Uterus (tissue), 4 donors: ENCODE results near the gene TXNDC5. TPM values are rescaled to one million over a fixed set of nuclear protein-coding genes. Genes with fewer than 3 reads are reported as not detected.
"Not testable (repeated sequence)": the region's sequence is repeated elsewhere in the genome, so short reads cannot be mapped to it uniquely, and the experiment has no call there.

Source experiments
- DNase-seq, 2 donors: peaks; one replicate each; pipeline ENCODE4 v3.0.0-alpha.2; 2019 to 2020
- H3K27ac ChIP-seq, 2 donors: fragments of 200-600 bp; sonication (generic); 1 replicate in 1 of 2; 2 replicates in 1 of 2; pipeline ENCODE4 v1.5.1; 2016 to 2018
- H3K27me3 ChIP-seq, 2 donors: fragments of 200-600 bp; sonication (generic); one replicate each; pipeline ENCODE4 v1.5.1; 2018 to 2019; ENCODE audit warnings: control low read depth in 1 of 2
- H3K36me3 ChIP-seq, 2 donors: fragments of 200-600 bp; sonication (generic); one replicate each; pipeline ENCODE4 v1.5.1; 2019; ENCODE audit warnings: control low read depth in 1 of 2
- H3K4me1 ChIP-seq, 2 donors: fragments of 200-600 bp; sonication (generic); one replicate each; pipeline ENCODE4 v1.5.1; 2018 to 2019; ENCODE audit warnings: control low read depth in 1 of 2
- H3K4me3 ChIP-seq, 2 donors: fragments of 200-600 bp; sonication (generic); 1 replicate in 1 of 2; 2 replicates in 1 of 2; pipeline ENCODE4 v1.5.1; 2018 to 2019; ENCODE audit warnings: mild to moderate bottlenecking in 1 of 2
- H3K9me3 ChIP-seq, 2 donors: fragments of 200-600 bp; sonication (generic); one replicate each; pipeline ENCODE4 v1.5.1; 2019; ENCODE audit warnings: control low read depth in 1 of 2
- POLR2A ChIP-seq, 2 donors: fragments of 450-650 bp; IDR thresholded peaks; one replicate each; pipeline ENCODE4 v1.6.1; 2016; ENCODE audit warnings: antibody characterized with exemption in 2 of 2, mild to moderate bottlenecking in 1 of 2, moderate library complexity in 1 of 2
- intact Hi-C: fragments of 100-400 bp; cut with DNase I; formaldehyde crosslinking; loops from one replicate; pipeline ENCODE4 v1.15.1; 2023; ENCODE audit warnings: low total_unique reads
- total RNA-seq, 4 donors: library from RNA; depleted of rRNA in 3 of 4; stranded (reverse); fragments of >200 nt in 3 of 4; gene quantifications; one replicate each; pipeline versions ENCODE4 v1.1.0 to v1.2.4, GENCODE V29; 2014 to 2023
- TF ChIP-seq, protein P1 (sequence below), 4 experiments: fragments of 200-600 bp in 2 of 4; fragments of 450-650 bp in 2 of 4; sonication (generic) in 2 of 4; IDR thresholded peaks; one replicate each; pipeline ENCODE4 v1.5.1; 2016 to 2019; ENCODE audit warnings: antibody characterized with exemption in 4 of 4, mild to moderate bottlenecking in 2 of 4, moderate library complexity in 1 of 4
- donor health status: DM: yes; HTN: yes; CAD: no.

TXNDC5 gene
- total RNA-seq, 4 donors from 2014 or later = 70.8 to 279 (median 104) TPM

DNA sequence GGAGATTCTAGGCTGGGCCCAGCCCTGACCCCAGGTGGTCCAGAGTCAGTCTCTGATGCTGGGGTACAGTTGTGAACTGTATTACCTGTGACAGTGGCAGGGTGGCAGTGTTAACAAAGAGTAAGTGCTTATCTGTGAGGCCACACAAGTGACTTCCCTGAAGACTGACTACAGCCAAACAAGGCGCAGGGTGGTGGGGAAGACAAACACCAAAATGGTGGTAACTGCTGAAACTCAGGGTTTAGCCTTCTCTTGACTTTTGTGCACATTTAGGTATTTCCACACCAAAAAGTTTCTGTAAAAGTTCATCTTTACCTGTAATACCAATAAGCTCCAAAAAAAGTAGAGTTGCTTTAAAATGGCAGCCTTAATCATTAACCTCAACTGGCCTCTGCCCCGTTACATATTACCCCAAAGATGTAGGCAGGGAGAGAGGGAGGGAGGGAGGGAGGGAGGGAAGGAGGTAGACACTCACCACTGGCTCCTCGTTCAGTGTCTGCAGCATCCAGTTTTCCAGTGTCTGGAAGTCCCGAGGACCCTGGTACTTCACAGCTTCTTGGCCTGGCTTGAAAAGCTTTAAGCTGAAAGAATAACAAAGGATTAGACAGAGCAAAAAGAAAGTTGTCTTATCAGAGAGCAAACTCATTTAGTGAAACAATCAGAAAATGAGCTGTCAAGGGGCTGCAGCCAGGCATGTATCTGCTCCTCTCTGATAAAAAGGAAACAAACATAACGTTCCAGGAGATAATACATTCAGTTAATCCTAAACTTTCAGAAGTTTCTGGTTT lies 11.3 kb downstream of the TXNDC5 start:
- intact Hi-C loops = no loop called here
- no peaks in the 10 kb centered on the region for H3K4me1 ChIP-seq
- H3K27ac ChIP-seq = no peak overlapping the region
- no peaks in the 10 kb centered on the region for H3K36me3 ChIP-seq
- H3K9me3 ChIP-seq = no peaks in the 10 kb centered on the region
- no peaks in the 10 kb centered on the region for H3K27me3 ChIP-seq
- TF ChIP-seq, protein P1, sequence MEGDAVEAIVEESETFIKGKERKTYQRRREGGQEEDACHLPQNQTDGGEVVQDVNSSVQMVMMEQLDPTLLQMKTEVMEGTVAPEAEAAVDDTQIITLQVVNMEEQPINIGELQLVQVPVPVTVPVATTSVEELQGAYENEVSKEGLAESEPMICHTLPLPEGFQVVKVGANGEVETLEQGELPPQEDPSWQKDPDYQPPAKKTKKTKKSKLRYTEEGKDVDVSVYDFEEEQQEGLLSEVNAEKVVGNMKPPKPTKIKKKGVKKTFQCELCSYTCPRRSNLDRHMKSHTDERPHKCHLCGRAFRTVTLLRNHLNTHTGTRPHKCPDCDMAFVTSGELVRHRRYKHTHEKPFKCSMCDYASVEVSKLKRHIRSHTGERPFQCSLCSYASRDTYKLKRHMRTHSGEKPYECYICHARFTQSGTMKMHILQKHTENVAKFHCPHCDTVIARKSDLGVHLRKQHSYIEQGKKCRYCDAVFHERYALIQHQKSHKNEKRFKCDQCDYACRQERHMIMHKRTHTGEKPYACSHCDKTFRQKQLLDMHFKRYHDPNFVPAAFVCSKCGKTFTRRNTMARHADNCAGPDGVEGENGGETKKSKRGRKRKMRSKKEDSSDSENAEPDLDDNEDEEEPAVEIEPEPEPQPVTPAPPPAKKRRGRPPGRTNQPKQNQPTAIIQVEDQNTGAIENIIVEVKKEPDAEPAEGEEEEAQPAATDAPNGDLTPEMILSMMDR (IDR thresholded peaks at IDR 0.05) = no peak
- TF ChIP-seq POLR2A (IDR thresholded peaks at IDR 0.05) = no peak
- no peak for DNase-seq
- H3K4me3 ChIP-seq = no peak overlapping the region

DNA sequence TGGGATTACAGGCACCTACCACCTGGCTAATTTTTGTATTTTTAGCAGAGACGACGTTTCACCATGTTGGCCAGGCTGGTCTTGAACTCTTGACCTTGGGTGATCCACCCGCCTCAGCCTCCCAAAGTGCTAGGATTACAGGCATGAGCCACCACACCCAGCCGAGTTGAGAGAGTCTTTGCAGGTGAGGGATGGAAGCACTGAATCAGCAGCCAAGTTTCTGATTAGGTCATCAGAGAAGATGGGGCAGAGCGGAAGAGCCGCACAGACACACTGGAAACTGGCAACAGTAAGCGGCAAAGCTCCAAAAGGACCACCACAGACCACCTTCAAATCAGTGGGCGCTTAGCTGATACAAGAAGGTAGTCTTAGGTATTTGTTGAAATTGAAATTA lies 12.4 kb downstream of the TXNDC5 start:
- H3K4me1 ChIP-seq, H3K9me3 ChIP-seq, H3K27me3 ChIP-seq, H3K4me3 ChIP-seq, DNase-seq, intact Hi-C loops, H3K36me3 ChIP-seq, H3K27ac ChIP-seq: not testable (repeated sequence)

DNA sequence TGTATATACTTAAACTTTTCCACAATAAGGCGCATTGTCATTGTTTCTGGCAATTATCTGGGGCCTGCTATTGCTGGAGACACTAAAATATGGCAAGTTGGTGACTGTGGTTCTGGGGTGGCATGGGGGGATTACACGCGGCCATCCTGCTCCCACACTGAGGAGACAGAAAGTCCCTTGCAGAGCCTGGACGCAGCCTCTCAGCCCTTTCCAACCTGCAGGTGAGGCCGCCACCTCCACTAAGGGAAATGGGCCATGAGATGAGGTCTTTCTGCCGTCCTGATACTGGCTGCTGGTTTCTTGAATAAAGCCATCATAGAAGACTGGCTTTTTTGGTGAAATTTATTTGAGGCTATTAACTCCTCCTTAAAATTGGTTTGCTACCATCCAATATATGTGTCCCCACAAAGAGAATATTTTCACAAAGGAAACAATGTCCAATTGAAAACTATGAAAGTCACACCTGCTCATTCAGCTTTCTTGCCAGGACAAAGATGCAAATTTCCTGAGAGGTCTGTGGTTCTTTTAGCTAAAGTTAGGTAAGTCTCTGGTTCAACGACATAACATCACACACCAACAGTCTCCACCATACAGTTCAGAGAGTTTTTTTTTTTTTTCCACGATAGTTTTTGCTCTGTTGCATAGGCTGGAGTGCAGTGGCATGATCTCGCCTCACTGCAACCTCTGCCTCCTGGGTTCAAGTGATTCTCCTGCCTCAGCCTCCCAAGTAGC lies 13.0 kb downstream of the TXNDC5 start:
- TF ChIP-seq POLR2A (IDR thresholded peaks at IDR 0.05) = no peak
- TF ChIP-seq, protein P1 (IDR thresholded peaks at IDR 0.05) = no peak
- Histone ChIP-seq H3K36me3 (no peaks in the 10 kb centered on the region), H3K27me3 (no peaks in the 10 kb centered on the region), H3K27ac (no peak overlapping the region), H3K4me3 (no peak overlapping the region), H3K9me3 (no peaks in the 10 kb centered on the region), H3K4me1 (no peaks in the 10 kb centered on the region)
- DNase-seq = no peak
- intact Hi-C loops = no loop called here

DNA sequence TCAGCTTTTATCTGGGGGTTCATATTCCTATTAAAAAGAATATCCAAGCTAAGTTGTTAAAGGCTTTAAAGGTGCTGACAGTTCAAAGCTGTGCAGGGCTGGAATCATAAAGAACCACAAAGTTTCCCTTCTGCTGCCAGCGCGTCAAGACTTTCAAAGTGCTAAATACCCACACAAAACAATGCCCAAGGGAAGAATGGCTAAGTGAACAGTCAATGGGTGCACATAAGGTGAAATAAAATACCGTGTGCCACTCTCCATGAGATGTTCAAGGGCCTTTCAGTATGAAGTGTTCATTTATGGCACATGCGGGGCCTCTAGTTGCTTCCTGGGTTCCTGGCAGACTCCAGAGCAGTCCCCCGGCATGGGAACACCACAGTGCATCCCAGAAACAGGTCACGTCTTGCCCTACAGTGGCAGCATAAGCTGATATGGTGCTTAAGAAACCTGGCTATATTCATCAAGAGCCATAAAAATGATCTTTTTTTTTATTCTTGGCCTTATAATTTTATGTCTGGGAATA lies 14.1 kb downstream of the TXNDC5 start:
- Histone ChIP-seq H3K4me3 (no peak overlapping the region), H3K9me3 (no peaks in the 10 kb centered on the region), H3K36me3 (no peaks in the 10 kb centered on the region), H3K27me3 (no peaks in the 10 kb centered on the region), H3K27ac (no peak overlapping the region), H3K4me1 (no peaks in the 10 kb centered on the region)
- no peak for DNase-seq
- TF ChIP-seq POLR2A (IDR thresholded peaks at IDR 0.05) = no peak
- TF ChIP-seq, protein P1 (IDR thresholded peaks at IDR 0.05) = no peak
- intact Hi-C loops = no loop called here

DNA sequence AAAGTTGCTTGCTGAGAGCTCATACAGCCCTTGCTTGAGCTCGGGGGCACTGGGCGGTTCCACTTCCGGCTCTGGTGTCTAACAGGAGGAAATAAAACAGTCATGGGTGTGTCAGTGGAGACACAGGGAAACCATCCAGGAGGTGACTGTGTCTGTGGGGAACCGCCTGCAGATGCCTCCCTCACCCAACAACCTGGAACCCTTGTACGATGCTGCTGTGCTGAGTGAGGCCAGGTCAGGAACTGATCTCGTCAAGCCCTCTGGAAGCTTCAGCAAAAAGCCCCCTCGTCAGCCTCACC lies 15.5 kb downstream of the TXNDC5 start:
- no peaks in the 10 kb centered on the region for H3K27me3 ChIP-seq
- H3K4me1 ChIP-seq = no peaks in the 10 kb centered on the region
- no peak for DNase-seq
- no peak overlapping the region for H3K27ac ChIP-seq
- intact Hi-C loops = no loop called here
- no peak overlapping the region for H3K4me3 ChIP-seq
- TF ChIP-seq, protein P1 (IDR thresholded peaks at IDR 0.05) = no peak
- no peak for TF ChIP-seq POLR2A (IDR thresholded peaks at IDR 0.05)
- H3K36me3 ChIP-seq = no peaks in the 10 kb centered on the region
- H3K9me3 ChIP-seq = no peaks in the 10 kb centered on the region
